ENCODE results near the gene OR4C6.

The OR4C6 gene

DNA sequence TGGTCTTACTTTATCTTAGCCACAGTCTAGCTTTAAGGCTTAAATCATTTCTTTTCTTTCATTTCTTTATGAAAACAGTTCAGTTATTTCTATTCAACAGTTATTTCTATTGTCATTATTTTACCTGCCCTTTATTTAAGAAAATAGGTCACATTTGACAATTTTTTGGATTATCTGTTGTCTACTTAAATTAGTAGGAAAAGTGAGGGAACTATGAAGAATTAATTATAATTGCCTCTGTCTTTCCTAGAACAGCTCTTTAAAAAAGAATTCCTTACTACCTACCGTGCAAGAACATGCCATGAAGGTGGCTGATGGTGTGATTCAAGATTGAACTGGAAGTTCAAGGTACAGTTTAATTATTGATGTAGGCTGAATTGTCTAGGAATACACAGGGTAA lies at the start of gene OR4C6:
OR4C6 (plus strand) TSS at position 301 of the 400 bp plus-strand sequence. CDS start 2,966 bp downstream, outside the sequence.
- Histone ChIP-seq H3K9me3 (ENCODE audit: control insufficient read depth in 5 of 5, low read length in 5 of 5) (peaks cover 0 to 3% (median 0%) of the 10 kb centered on the region in 5 donors), H3K4me3 (ENCODE audit: low read depth in 1 of 5, low read length in 5 of 5) (no peak within 1 kb of the TSS), H3K36me3 (ENCODE audit: control insufficient read depth in 5 of 5, insufficient read depth in 5 of 5, low read length in 5 of 5) (no peaks in the 10 kb centered on the region), H3K27me3 (ENCODE audit: control insufficient read depth in 5 of 5, insufficient read depth in 4 of 5, low read length in 5 of 5) (no peaks in the 10 kb centered on the region), H3K27ac (ENCODE audit: low read depth, low read length) (no peak within 1 kb of the TSS), H3K4me1 (ENCODE audit: control insufficient read depth in 5 of 5, insufficient read depth in 5 of 5, low read length in 5 of 5) (no peaks in the 10 kb centered on the region), H3K9ac (ENCODE audit: low read length in 5 of 5) (no peak within 1 kb of the TSS)

DNA sequence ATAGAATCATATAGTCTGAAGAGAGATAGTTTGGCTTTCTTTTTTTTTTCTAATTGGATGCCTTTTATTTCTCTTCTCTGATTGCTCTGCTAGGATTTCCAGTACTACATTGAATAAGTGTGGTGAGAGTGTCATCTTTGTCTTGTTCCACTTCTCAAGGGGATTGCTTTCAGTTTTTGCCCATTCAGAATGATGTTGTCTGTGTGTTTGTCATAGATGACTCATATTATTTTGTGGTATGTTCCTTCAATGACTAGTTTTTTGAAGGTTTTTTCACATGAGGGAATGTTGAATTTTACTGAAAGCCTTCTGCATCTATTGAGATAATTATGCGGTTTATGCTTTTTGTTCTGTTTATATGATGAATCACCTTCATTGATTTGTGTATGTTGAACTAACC lies 37.5 kb upstream of the OR4C6 start:
- H3K9ac ChIP-seq (ENCODE audit: low read length in 5 of 5) = no peak overlapping the region
- no peaks in the 10 kb centered on the region for H3K27me3 ChIP-seq (ENCODE audit: control insufficient read depth in 5 of 5, insufficient read depth in 4 of 5, low read length in 5 of 5)
- H3K9me3 ChIP-seq (ENCODE audit: control insufficient read depth in 5 of 5, low read length in 5 of 5) = peaks cover 0 to 9% (median 4%) of the 10 kb centered on the region in 5 donors
- no peak overlapping the region for H3K27ac ChIP-seq (ENCODE audit: low read depth, low read length)
- no peaks in the 10 kb centered on the region for H3K36me3 ChIP-seq (ENCODE audit: control insufficient read depth in 5 of 5, insufficient read depth in 5 of 5, low read length in 5 of 5)
- no peaks in the 10 kb centered on the region for H3K4me1 ChIP-seq (ENCODE audit: control insufficient read depth in 5 of 5, insufficient read depth in 5 of 5, low read length in 5 of 5)
- H3K4me3 ChIP-seq (ENCODE audit: low read depth in 1 of 5, low read length in 5 of 5) = no peak overlapping the region

DNA sequence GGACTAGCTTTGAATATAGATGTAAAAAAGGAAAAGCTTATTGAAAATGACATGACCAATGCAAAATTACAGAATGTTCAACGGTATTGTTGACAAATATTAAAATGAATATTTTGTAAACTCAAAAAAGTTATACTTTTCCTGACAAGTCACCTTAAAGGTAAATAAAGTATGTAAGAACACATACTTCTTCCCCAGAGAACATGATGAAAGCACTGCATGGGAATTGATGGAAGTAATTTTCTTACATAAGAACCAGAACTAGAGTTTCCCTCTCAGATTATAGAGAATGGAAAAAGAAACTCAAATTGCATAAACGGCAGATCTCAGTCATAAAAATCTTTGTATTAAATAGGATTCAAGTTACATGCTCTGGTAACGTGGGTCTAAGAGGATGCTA lies 27.2 kb upstream of the OR4C6 start, which contains the start of gene OR4P4:
OR4P4 (plus strand) TSS at position 301 of the 400 bp plus-strand sequence.
- Histone ChIP-seq H3K9me3 (ENCODE audit: control insufficient read depth in 5 of 5, low read length in 5 of 5) (peaks cover 0 to 5% (median 0%) of the 10 kb centered on the region in 5 donors), H3K4me1 (ENCODE audit: control insufficient read depth in 5 of 5, insufficient read depth in 5 of 5, low read length in 5 of 5) (no peaks in the 10 kb centered on the region), H3K4me3 (ENCODE audit: low read depth in 1 of 5, low read length in 5 of 5) (no peak within 1 kb of the TSS), H3K9ac (ENCODE audit: low read length in 5 of 5) (no peak within 1 kb of the TSS), H3K27me3 (ENCODE audit: control insufficient read depth in 5 of 5, insufficient read depth in 4 of 5, low read length in 5 of 5) (no peaks in the 10 kb centered on the region), H3K36me3 (ENCODE audit: control insufficient read depth in 5 of 5, insufficient read depth in 5 of 5, low read length in 5 of 5) (no peaks in the 10 kb centered on the region), H3K27ac (ENCODE audit: low read depth, low read length) (no peak within 1 kb of the TSS)

DNA sequence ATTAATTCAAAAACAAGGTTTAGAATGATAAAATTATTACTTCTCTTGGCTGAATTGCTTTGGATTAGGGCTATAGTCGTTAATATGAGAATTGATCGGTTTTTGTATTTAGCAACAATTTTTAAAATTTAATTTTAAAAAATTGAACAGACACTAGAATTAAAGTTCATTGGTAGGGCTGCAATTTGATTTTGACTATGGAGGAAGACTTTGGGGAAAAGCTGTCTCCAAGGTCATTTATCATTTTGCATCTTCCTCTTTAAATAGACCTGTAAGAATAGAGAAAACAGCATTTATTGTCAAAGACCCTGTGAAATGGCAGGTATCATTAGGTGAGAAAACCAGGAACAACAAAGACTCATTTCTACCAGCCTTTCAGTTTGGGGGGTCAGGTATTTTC lies 14.0 kb upstream of the OR4C6 start, which contains the start of gene OR4S2:
OR4S2 (plus strand) TSS at position 301 of the 400 bp plus-strand sequence. CDS start 2,577 bp downstream, outside the sequence.
- no peaks in the 10 kb centered on the region for H3K9me3 ChIP-seq (ENCODE audit: control insufficient read depth in 5 of 5, low read length in 5 of 5)
- no peaks in the 10 kb centered on the region for H3K27me3 ChIP-seq (ENCODE audit: control insufficient read depth in 5 of 5, insufficient read depth in 4 of 5, low read length in 5 of 5)
- no peaks in the 10 kb centered on the region for H3K4me1 ChIP-seq (ENCODE audit: control insufficient read depth in 5 of 5, insufficient read depth in 5 of 5, low read length in 5 of 5)
- H3K4me3 ChIP-seq (ENCODE audit: low read depth in 1 of 5, low read length in 5 of 5) = no peak within 1 kb of the TSS
- no peak within 1 kb of the TSS for H3K9ac ChIP-seq (ENCODE audit: low read length in 5 of 5)
- H3K36me3 ChIP-seq (ENCODE audit: control insufficient read depth in 5 of 5, insufficient read depth in 5 of 5, low read length in 5 of 5) = no peaks in the 10 kb centered on the region
- H3K27ac ChIP-seq (ENCODE audit: low read depth, low read length) = no peak within 1 kb of the TSS

DNA sequence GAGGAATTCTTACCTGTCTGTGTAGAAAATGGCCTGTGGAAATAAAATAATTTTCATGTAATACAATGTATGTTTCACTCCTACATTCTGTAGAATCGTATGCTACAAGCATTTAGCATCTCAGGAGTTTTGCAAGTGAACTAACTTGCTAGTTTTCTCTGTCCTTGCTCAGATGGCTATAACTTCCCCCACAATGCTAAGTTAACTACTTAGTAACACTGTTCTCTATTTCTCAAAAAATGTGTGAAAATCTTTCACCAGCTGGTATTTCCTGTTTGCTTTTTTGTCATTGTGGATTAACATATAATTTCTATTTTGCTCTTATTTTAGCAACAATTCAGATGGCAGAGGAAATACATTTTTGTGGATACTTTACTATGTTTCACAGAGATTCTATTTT lies 9.4 kb upstream of the OR4C6 start:
- no peaks in the 10 kb centered on the region for H3K27me3 ChIP-seq (ENCODE audit: control insufficient read depth in 5 of 5, insufficient read depth in 4 of 5, low read length in 5 of 5)
- H3K9ac ChIP-seq (ENCODE audit: low read length in 5 of 5) = no peak overlapping the region
- H3K4me3 ChIP-seq (ENCODE audit: low read depth in 1 of 5, low read length in 5 of 5) = no peak overlapping the region
- H3K4me1 ChIP-seq (ENCODE audit: control insufficient read depth in 5 of 5, insufficient read depth in 5 of 5, low read length in 5 of 5) = no peaks in the 10 kb centered on the region
- H3K9me3 ChIP-seq (ENCODE audit: control insufficient read depth in 5 of 5, low read length in 5 of 5) = no peaks in the 10 kb centered on the region
- H3K27ac ChIP-seq (ENCODE audit: low read depth, low read length) = no peak overlapping the region
- H3K36me3 ChIP-seq (ENCODE audit: control insufficient read depth in 5 of 5, insufficient read depth in 5 of 5, low read length in 5 of 5) = no peaks in the 10 kb centered on the region

DNA sequence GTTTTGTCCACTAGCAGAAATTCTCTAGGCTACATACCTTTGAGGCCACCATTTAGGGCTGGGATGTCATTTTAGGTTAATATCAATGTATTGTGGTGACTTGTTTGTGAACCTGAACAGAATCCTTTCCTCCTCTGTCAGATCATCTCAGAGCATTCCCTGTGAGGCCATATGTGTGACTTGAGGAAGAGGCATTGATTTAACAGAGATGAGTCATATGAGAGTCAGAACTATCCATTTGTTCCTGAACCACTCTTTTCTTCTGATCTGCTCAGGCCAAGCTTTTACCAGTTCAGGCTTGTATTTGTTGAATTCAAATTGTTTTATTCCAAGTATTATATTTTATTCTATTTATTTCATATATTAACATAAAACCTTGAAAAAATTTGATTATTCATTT lies 6.9 kb upstream of the OR4C6 start:
- no peaks in the 10 kb centered on the region for H3K9me3 ChIP-seq (ENCODE audit: control insufficient read depth in 5 of 5, low read length in 5 of 5)
- H3K4me1 ChIP-seq (ENCODE audit: control insufficient read depth in 5 of 5, insufficient read depth in 5 of 5, low read length in 5 of 5) = no peaks in the 10 kb centered on the region
- no peaks in the 10 kb centered on the region for H3K36me3 ChIP-seq (ENCODE audit: control insufficient read depth in 5 of 5, insufficient read depth in 5 of 5, low read length in 5 of 5)
- H3K27ac ChIP-seq (ENCODE audit: low read depth, low read length) = no peak overlapping the region
- no peaks in the 10 kb centered on the region for H3K27me3 ChIP-seq (ENCODE audit: control insufficient read depth in 5 of 5, insufficient read depth in 4 of 5, low read length in 5 of 5)
- H3K9ac ChIP-seq (ENCODE audit: low read length in 5 of 5) = no peak overlapping the region
- no peak overlapping the region for H3K4me3 ChIP-seq (ENCODE audit: low read depth in 1 of 5, low read length in 5 of 5)

DNA sequence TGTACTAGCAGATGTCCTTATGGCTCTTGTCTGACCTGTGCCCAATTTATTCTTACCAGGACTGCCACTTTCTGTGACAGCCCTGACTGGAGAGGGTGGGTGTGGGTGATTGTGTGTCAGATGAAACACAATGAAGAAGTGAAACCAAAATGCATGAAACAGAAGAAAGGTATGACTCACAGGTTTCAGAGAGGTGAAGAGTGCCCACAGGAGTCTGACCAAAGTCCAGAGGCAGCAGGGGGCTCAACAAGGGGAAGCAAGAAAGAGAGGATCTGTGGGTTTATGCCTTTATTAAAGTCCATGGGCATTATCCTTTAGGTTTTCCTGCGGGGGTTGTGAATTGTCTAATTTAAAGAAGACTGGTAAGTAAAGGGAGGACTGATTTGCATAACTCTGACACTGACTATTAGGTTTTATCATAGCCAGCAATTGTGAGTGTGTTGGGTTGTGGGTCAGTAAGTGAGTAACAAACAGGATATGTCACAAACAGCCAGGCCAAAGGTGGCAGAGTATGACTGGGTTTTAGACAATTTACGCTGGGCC lies 3.9 kb upstream of the OR4C6 start:
- Histone ChIP-seq H3K36me3 (ENCODE audit: control insufficient read depth in 5 of 5, insufficient read depth in 5 of 5, low read length in 5 of 5) (no peaks in the 10 kb centered on the region), H3K4me1 (ENCODE audit: control insufficient read depth in 5 of 5, insufficient read depth in 5 of 5, low read length in 5 of 5) (no peaks in the 10 kb centered on the region), H3K4me3 (ENCODE audit: low read depth in 1 of 5, low read length in 5 of 5) (no peak overlapping the region), H3K9me3 (ENCODE audit: control insufficient read depth in 5 of 5, low read length in 5 of 5) (no peaks in the 10 kb centered on the region), H3K27ac (ENCODE audit: low read depth, low read length) (no peak overlapping the region), H3K27me3 (ENCODE audit: control insufficient read depth in 5 of 5, insufficient read depth in 4 of 5, low read length in 5 of 5) (no peaks in the 10 kb centered on the region), H3K9ac (ENCODE audit: low read length in 5 of 5) (no peak overlapping the region)

DNA sequence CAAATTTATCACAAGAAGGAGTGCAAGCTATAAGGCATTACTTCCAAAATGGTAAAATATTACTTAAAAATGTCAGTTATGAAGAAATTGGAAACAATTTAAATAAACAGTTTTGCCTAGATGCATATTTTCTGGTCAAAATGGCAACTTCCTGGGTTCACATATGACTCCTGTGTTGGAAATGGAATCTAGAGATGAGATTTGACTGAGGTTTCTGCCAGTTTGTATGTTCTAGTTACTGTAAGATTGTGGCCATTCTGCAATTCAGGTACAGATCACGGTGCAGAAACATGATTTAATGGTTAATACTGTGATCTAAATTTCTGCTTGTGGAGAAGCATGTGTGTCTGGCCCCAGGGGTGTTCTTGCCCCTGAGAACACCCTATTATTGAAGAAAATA lies 3.4 kb upstream of the OR4C6 start:
- H3K27ac ChIP-seq (ENCODE audit: low read depth, low read length) = no peak overlapping the region
- no peaks in the 10 kb centered on the region for H3K36me3 ChIP-seq (ENCODE audit: control insufficient read depth in 5 of 5, insufficient read depth in 5 of 5, low read length in 5 of 5)
- no peaks in the 10 kb centered on the region for H3K9me3 ChIP-seq (ENCODE audit: control insufficient read depth in 5 of 5, low read length in 5 of 5)
- no peak overlapping the region for H3K9ac ChIP-seq (ENCODE audit: low read length in 5 of 5)
- no peaks in the 10 kb centered on the region for H3K4me1 ChIP-seq (ENCODE audit: control insufficient read depth in 5 of 5, insufficient read depth in 5 of 5, low read length in 5 of 5)
- no peak overlapping the region for H3K4me3 ChIP-seq (ENCODE audit: low read depth in 1 of 5, low read length in 5 of 5)
- H3K27me3 ChIP-seq (ENCODE audit: control insufficient read depth in 5 of 5, insufficient read depth in 4 of 5, low read length in 5 of 5) = no peaks in the 10 kb centered on the region

DNA sequence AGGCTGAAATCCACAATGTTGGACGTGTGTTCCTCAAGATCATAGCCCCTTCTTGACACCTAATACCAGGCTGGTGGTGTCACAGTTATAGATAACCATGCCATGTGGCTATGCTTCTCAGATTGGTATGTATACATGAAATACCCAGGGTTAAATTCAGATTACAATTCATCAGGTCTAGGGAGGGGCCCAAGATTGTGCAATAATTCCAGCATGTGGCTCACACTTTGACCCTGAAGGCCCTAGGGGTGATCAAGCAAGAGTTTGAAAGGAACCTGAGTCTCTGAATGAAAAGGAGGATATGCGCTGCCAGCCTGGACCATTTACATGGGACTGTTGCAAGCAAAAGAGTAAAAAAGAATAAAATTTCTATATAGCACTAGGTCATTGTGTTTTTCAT lies 7.4 kb downstream of the OR4C6 start:
- Histone ChIP-seq H3K27me3 (ENCODE audit: control insufficient read depth in 5 of 5, insufficient read depth in 4 of 5, low read length in 5 of 5) (no peaks in the 10 kb centered on the region), H3K27ac (ENCODE audit: low read depth, low read length) (no peak overlapping the region), H3K9ac (ENCODE audit: low read length in 5 of 5) (no peak overlapping the region), H3K9me3 (ENCODE audit: control insufficient read depth in 5 of 5, low read length in 5 of 5) (peaks cover 0 to 3% (median 0%) of the 10 kb centered on the region in 5 donors), H3K4me1 (ENCODE audit: control insufficient read depth in 5 of 5, insufficient read depth in 5 of 5, low read length in 5 of 5) (no peaks in the 10 kb centered on the region), H3K36me3 (ENCODE audit: control insufficient read depth in 5 of 5, insufficient read depth in 5 of 5, low read length in 5 of 5) (no peaks in the 10 kb centered on the region), H3K4me3 (ENCODE audit: low read depth in 1 of 5, low read length in 5 of 5) (no peak overlapping the region)

DNA sequence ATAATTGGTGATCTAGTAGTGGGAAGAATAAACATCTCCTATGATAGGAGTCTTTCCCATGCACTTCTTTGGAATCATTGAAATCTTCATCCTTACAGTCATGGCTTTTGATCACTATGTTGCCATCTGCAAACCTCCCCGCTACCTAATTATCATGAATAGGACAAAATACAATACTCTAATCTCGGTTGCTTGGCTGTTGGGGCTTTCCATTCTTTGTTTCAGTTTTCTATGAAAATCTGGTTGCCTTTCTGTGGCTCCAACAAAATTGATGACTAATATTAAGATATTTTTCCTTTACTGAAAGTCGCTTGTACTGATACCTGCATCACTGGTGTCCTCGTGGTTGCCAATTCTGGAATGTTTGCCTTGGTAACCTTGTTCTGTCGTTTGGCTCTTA lies 11.9 kb downstream of the OR4C6 start:
- Histone ChIP-seq H3K27me3 (ENCODE audit: control insufficient read depth in 5 of 5, insufficient read depth in 4 of 5, low read length in 5 of 5) (no peaks in the 10 kb centered on the region), H3K27ac (ENCODE audit: low read depth, low read length) (no peak overlapping the region), H3K4me1 (ENCODE audit: control insufficient read depth in 5 of 5, insufficient read depth in 5 of 5, low read length in 5 of 5) (no peaks in the 10 kb centered on the region), H3K36me3 (ENCODE audit: control insufficient read depth in 5 of 5, insufficient read depth in 5 of 5, low read length in 5 of 5) (no peaks in the 10 kb centered on the region), H3K9ac (ENCODE audit: low read length in 5 of 5) (no peak overlapping the region), H3K4me3 (ENCODE audit: low read depth in 1 of 5, low read length in 5 of 5) (no peak overlapping the region), H3K9me3 (ENCODE audit: control insufficient read depth in 5 of 5, low read length in 5 of 5) (no peaks in the 10 kb centered on the region)

Measured in subcutaneous abdominal adipose tissue (tissue), 5 donors.